NOMO-1 (cell line): ENCODE measurements around the gene PCDHGB4.
A peak's percentile ranks its signal among the peaks of the same experiment; 100 is the strongest.
"Not testable (repeated sequence)": the region's sequence is repeated elsewhere in the genome, so short reads cannot be mapped to it uniquely, and the experiment has no call there.

Source experiments
- DNase-seq, 2 experiments: peaks; one replicate each; lab custom pipeline; 2025; ENCODE audit not compliant: unreplicated experiment in 2 of 2; lab: John Stamatoyannopoulos, UW

Gene PCDHGB4

GRCh38 chr5:141387557-141388311 lies at the start of gene PCDHGB4:
TSS of gene PCDHGB4 (plus strand) at chr5:141387698. CDS start at chr5:141387885, 187 bp downstream.
- not testable (repeated sequence) for DNase-seq

GRCh38 chr5:141338538-141339306 lies 48.8 kb upstream of the PCDHGB4 start, which contains the start of gene PCDHGA2:
TSS of gene PCDHGA2 (plus strand) at chr5:141338760.
- DNase-seq: no peak

- DNase-seq: not testable (repeated sequence)
Measured at GRCh38 chr5:141340781-141341354, 46.6 kb upstream of the PCDHGB4 start.

GRCh38 chr5:141342773-141343172 lies 44.7 kb upstream of the PCDHGB4 start:
- DNase-seq: no peak

- DNase-seq: no peak
Measured at GRCh38 chr5:141343242-141343952, 44.1 kb upstream of the PCDHGB4 start, which contains the start of gene PCDHGA3. TSS of gene PCDHGA3 (plus strand) at chr5:141343829. CDS start at chr5:141344034, 205 bp downstream.

GRCh38 chr5:141343953-141344463 lies 43.5 kb upstream of the PCDHGB4 start:
- DNase-seq: no peak

- DNase-seq: no peak
Measured at GRCh38 chr5:141345327-141345726, 42.2 kb upstream of the PCDHGB4 start.

- DNase-seq: not testable (repeated sequence)
Measured at GRCh38 chr5:141346017-141346416, 41.5 kb upstream of the PCDHGB4 start.

- no peak for DNase-seq
Measured at GRCh38 chr5:141349917-141350619, 37.4 kb upstream of the PCDHGB4 start, which contains the start of gene PCDHGB1. TSS of gene PCDHGB1 (plus strand) at chr5:141350099. CDS start at chr5:141350261, 162 bp downstream.

- no peak for DNase-seq
Measured at GRCh38 chr5:141351591-141351990, 35.9 kb upstream of the PCDHGB4 start.

GRCh38 chr5:141354900-141355469 lies 32.5 kb upstream of the PCDHGB4 start, which contains the start of gene PCDHGA4:
TSS of gene PCDHGA4 (plus strand) at chr5:141355021. CDS start at chr5:141355108, 87 bp downstream.
- DNase-seq: no peak

GRCh38 chr5:141355641-141356040 lies 31.9 kb upstream of the PCDHGB4 start:
- DNase-seq: no peak

GRCh38 chr5:141356133-141356532 lies 31.4 kb upstream of the PCDHGB4 start:
- DNase-seq: no peak

GRCh38 chr5:141356950-141357349 lies 30.5 kb upstream of the PCDHGB4 start:
- DNase-seq: no peak

GRCh38 chr5:141359790-141360426 lies 27.6 kb upstream of the PCDHGB4 start, which contains the start of gene PCDHGB2:
TSS of gene PCDHGB2 (plus strand) at chr5:141359994. CDS start at chr5:141360136, 142 bp downstream.
- DNase-seq: peak; percentile 47 to 48

- no peak for DNase-seq
Measured at GRCh38 chr5:141360685-141361084, 26.8 kb upstream of the PCDHGB4 start.

- peak in 1 of 2 experiments; percentile 16 for DNase-seq
Measured at GRCh38 chr5:141362719-141363118, 24.8 kb upstream of the PCDHGB4 start.

GRCh38 chr5:141363952-141364660 lies 23.4 kb upstream of the PCDHGB4 start, which contains the start of gene PCDHGA5:
TSS of gene PCDHGA5 (plus strand) at chr5:141364162. CDS start at chr5:141364331, 169 bp downstream.
- no peak for DNase-seq
